ACC112 (cell line): ENCODE measurements around the gene LRRC75B.
"Not testable (repeated sequence)": the region's sequence is repeated elsewhere in the genome, so short reads cannot be mapped to it uniquely, and the experiment has no call there.

ENCODE experiments used
- H2AFZ ChIP-seq: fragments of 200-600 bp; sonication (generic); one replicate; pipeline ENCODE4 v1.6.0; 2017; ENCODE audit warnings: antibody characterized with exemption, low read length; ENCODE audit not compliant: unreplicated experiment
- H3K27ac ChIP-seq: fragments of 200-600 bp; sonication (generic); 2 replicates; pipeline ENCODE4 v1.5.1; 2014; ENCODE audit warnings: low read depth, mild to moderate bottlenecking, antibody characterized with exemption, low read length, moderate library complexity
- H3K27me3 ChIP-seq: fragments of 200-600 bp; sonication (generic); 2 replicates; pipeline ENCODE4 v1.6.1; 2014; ENCODE audit warnings: mild to moderate bottlenecking, antibody characterized with exemption, low read length, moderate library complexity, mixed read lengths; ENCODE audit not compliant: insufficient read depth
- H3K36me3 ChIP-seq: fragments of 200-600 bp; sonication (generic); 2 replicates; pipeline ENCODE4 v1.6.1; 2016; ENCODE audit warnings: mild to moderate bottlenecking, antibody characterized with exemption, low read length, moderate library complexity, mixed read lengths; ENCODE audit not compliant: insufficient read depth
- H3K4me1 ChIP-seq: fragments of 200-600 bp; sonication (generic); one replicate; pipeline ENCODE4 v1.6.1; 2016; ENCODE audit warnings: low read length, mixed read lengths; ENCODE audit not compliant: insufficient read depth, unreplicated experiment, control insufficient read depth
- H3K4me3 ChIP-seq: fragments of 200-600 bp; sonication (generic); 2 replicates; pipeline ENCODE4 v1.5.1; 2014; ENCODE audit warnings: mild to moderate bottlenecking, low read depth, low read length
- H3K79me2 ChIP-seq: fragments of 200-600 bp; sonication (generic); one replicate; pipeline ENCODE4 v1.6.0; 2016; ENCODE audit warnings: low read length; ENCODE audit not compliant: control insufficient read depth, unreplicated experiment, insufficient read depth

LRRC75B gene

GRCh38 chr22:24622596-24622995, 29.7 kb upstream of the LRRC75B start:
- not testable (repeated sequence) for H3K36me3 ChIP-seq, H3K27me3 ChIP-seq, H2AFZ ChIP-seq, H3K27ac ChIP-seq, H3K4me3 ChIP-seq, H3K79me2 ChIP-seq, H3K4me1 ChIP-seq

DNA sequence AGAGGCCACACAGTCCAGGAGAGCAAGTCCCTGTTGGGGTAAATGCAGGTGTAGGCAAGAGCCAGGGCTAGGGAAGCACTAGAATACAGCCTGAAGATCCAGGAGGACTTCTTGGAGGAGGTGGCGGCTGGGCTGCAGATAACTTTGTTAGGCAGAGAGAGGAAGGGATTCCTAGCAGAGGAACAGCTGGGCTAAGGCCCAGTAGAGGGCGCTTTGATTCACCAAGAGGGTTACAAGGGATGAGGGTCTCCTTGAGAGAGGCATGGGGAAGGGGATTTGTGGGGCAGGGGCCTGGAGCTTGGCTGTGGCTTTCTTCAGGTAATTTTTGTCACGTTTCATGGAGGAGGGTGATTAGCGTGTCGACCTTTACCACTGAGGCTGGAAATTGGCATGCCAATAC, 28.4 kb upstream of the LRRC75B start:
- not testable (repeated sequence) for H3K4me3 ChIP-seq, H3K36me3 ChIP-seq, H3K4me1 ChIP-seq, H2AFZ ChIP-seq, H3K27me3 ChIP-seq, H3K27ac ChIP-seq, H3K79me2 ChIP-seq

GRCh38 chr22:24614794-24615193, 21.9 kb upstream of the LRRC75B start:
- not testable (repeated sequence) for H3K4me3 ChIP-seq, H2AFZ ChIP-seq, H3K36me3 ChIP-seq, H3K4me1 ChIP-seq, H3K27ac ChIP-seq, H3K79me2 ChIP-seq, H3K27me3 ChIP-seq

DNA sequence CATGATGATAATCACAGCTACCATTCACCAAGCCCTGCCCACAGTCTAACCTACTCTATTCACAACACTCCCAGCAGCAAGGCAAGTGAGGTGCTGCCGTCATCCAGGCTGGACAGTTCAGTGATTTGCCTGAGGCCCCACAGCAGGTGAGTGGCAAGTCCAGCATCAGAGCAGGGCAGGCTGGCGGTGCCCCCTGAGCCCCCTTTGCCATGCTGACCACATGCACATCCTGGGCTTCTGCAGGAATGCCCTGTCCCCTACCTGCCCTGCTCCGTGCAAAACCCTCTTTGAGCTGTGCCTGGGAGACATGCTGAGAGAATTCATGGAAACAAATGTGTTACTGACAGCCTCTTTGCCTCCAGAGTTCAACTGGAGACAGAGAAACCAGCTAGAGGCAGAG, 17.0 kb upstream of the LRRC75B start:
- not testable (repeated sequence) for H3K79me2 ChIP-seq, H3K4me1 ChIP-seq, H3K27me3 ChIP-seq, H3K27ac ChIP-seq, H3K4me3 ChIP-seq, H2AFZ ChIP-seq, H3K36me3 ChIP-seq

DNA sequence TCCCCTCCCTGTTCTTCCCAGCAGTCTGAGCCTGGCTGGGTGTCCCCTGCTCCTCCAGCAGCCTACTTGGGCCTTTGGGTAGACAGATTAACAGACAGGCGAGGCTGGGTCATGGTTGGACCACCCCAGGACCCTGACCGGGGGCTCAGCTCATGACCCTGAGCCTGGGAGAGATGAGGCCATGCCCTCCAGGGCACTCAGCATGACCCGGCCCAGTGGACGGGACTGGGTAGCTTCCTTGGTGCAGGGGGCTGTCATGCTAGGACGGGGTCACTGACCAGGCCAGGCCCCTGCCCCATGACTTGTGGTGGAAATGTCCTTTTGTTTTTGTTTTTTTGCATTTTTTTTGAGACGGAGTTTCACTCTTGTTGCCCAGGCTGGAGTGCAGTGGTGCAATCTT, 15.5 kb upstream of the LRRC75B start:
- not testable (repeated sequence) for H3K27ac ChIP-seq, H3K79me2 ChIP-seq, H3K4me3 ChIP-seq, H3K27me3 ChIP-seq, H2AFZ ChIP-seq, H3K36me3 ChIP-seq, H3K4me1 ChIP-seq

DNA sequence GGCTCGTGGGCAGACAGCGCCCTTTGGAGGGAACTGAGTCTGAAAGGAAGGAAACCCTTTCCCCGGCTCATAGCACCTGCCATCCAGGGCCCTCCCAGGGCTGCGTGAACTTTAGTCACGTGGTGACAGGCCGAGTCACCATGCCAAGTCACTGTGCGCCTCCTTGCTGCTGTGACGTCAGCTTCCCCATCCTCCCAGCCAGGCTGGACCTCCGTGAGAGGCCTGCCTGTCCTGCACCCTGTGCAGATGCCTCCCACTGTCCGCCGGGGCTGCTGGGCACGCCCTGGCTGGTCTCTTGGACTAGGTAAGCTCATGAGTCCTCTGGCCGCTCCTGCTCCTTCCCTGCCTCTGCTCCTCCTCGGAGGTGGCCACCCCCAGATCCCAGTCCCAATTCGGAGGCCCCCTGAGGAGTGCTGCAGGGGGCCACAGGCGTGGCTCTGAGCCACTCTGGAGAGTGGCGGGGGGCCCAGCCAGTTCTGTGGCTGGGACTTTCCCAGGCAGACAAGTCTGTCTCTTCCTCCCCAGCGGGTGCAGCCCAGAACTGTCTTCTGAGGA, 14.6 kb upstream of the LRRC75B start:
- H2AFZ ChIP-seq, H3K79me2 ChIP-seq, H3K4me1 ChIP-seq, H3K36me3 ChIP-seq, H3K27ac ChIP-seq, H3K4me3 ChIP-seq, H3K27me3 ChIP-seq: not testable (repeated sequence)

GRCh38 chr22:24606340-24606739, 13.5 kb upstream of the LRRC75B start:
- H3K4me3 ChIP-seq, H3K79me2 ChIP-seq, H3K36me3 ChIP-seq, H3K27ac ChIP-seq, H3K27me3 ChIP-seq, H3K4me1 ChIP-seq, H2AFZ ChIP-seq: not testable (repeated sequence)

DNA sequence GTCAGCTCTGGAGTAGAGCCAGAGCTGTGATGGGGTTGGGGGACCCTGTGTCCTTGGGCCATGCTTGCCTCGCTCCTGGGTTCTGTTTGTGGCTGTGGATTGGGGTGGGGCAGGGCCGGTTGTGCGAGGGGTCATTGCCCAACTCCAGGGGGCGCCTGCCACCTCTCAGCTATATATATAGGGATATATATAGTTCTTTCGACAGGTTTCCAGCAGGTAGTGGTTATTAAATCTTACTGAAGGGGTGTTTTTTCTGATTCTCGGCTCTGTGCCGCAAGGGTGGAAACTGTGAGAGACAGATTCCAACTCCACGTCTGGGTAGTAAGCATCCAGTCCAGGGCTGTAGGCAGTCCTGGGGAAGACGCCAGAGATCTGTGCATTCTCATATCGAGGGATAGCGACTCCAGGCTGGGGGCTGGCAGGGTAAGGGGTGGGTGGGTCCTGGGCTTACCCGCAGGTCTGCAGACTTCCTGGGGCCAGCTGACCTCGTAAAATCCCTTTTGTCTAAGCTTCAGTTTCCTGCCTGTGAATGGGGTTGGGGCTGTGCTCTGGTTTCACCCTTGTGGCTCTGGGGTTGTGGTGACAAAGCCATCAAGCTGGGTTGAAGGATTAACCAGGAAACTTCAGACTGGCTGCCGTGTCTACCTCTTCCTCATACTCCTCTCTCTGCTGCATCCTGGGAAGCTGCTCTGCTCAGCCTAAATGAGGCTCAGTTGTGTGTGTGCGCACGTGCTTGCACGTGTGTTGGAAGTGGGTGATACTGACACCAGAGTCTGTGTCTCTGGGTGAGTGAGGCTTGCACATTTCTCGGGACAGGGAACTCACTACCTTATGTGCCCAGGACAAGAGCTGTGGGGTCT, 11.1 kb upstream of the LRRC75B start:
- not testable (repeated sequence) for H3K36me3 ChIP-seq, H3K79me2 ChIP-seq, H2AFZ ChIP-seq, H3K27me3 ChIP-seq, H3K4me1 ChIP-seq, H3K4me3 ChIP-seq, H3K27ac ChIP-seq

- H3K4me3 ChIP-seq, H2AFZ ChIP-seq, H3K27ac ChIP-seq: not testable (repeated sequence)
These were observed 10.2 kb upstream of the LRRC75B start, which contains the start of gene GGT1 for GRCh38 chr22:24602847-24603769. TSS of gene GGT1 (plus strand) at chr22:24603193. CDS start at chr22:24611082, 7,889 bp downstream.

DNA sequence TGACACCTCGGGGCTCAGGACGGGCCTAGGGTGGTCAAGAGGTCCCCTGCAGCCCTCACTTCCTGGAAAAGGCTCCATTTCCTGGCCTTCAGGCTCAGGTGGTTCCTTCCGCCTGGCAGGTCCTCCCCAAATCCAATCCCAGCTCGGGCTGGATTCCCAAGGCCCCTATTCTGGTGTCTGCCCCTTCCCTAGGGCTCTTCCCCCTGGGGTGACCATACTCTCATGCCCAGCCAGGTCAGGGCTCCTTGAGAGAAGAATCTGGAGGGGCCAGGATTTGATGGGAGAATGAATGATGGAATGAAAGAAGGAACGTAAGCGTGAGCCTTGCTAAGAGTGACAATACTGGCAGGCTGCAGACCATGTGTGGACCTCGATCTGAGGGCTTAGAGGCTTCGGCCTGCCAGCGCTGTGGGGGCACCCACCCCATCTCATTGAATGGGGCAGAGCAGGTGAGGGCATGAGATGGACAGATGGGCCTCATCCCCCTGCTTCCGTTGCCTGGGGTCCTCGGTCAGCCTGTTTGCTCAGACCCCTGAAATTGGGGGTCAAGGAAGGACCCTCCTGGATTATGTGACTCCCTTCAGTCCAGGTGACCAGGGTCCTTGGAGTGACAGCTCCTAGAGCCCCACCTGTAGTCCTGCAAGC, 9.4 kb upstream of the LRRC75B start:
- H2AFZ ChIP-seq, H3K27ac ChIP-seq, H3K36me3 ChIP-seq, H3K79me2 ChIP-seq, H3K4me1 ChIP-seq, H3K27me3 ChIP-seq, H3K4me3 ChIP-seq: not testable (repeated sequence)

More at GRCh38 chr22:24602847-24603769, 10.2 kb upstream of the LRRC75B start, which contains the start of gene GGT1:
- not testable (repeated sequence) for H3K27me3 ChIP-seq, H3K79me2 ChIP-seq, H3K36me3 ChIP-seq, H3K4me1 ChIP-seq
